H1 (cell line): ENCODE results near the gene PRDM2. TPM values are rescaled to one million over a fixed set of nuclear protein-coding genes. Genes with fewer than 3 reads are reported as not detected.
A peak's percentile ranks its signal among the peaks of the same experiment; 100 is the strongest.

Experiments
- CTCF ChIA-PET: fragments of 300-600 bp; sonication (Branson Sonifier 250); formaldehyde crosslinking; loops from one replicate; lab custom pipeline; 2021; ENCODE audit not compliant: partially characterized antibody; lab: Charles Lee
- POLR2A ChIA-PET: fragments of 300-600 bp; sonication (Branson Sonifier 250); formaldehyde crosslinking; loops from one replicate; lab custom pipeline; 2021; ENCODE audit warnings: inconsistent platforms; ENCODE audit not compliant: partially characterized antibody; lab: Charles Lee
- DNase-seq, 2 experiments: peaks; one replicate each; pipeline versions ENCODE4 v3.0.0 to v3.0.0-alpha.2; 2010 to 2022; ENCODE audit warnings: low spot score in 2 of 2, low read depth in 1 of 2, mixed read lengths in 1 of 2
- FAIRE-seq: peaks from 2 replicates; lab custom pipeline; 2011; peaks lifted over from hg19 to GRCh38; lab: Jason Lieb, UNC
- H2AFZ ChIP-seq: 2 replicates; pipeline ENCODE4 v1.8.1; 2012; ENCODE audit warnings: low read length, inconsistent platforms
- H2AK5ac ChIP-seq: 2 replicates; pipeline ENCODE4 v1.6.1; 2013; ENCODE audit warnings: low read depth, low read length
- H2BK120ac ChIP-seq: replicated peaks from 2 replicates; pipeline ENCODE3; 2013; ENCODE audit warnings: low read depth, low read length, inconsistent platforms
- H2BK12ac ChIP-seq: 2 replicates; pipeline ENCODE4 v1.6.1; 2013; ENCODE audit warnings: low read depth, low read length
- H2BK15ac ChIP-seq: 2 replicates; pipeline ENCODE4 v1.6.1; 2013; ENCODE audit warnings: low read length
- H2BK20ac ChIP-seq: 2 replicates; pipeline ENCODE4 v1.6.1; 2013; ENCODE audit warnings: low read length
- H2BK5ac ChIP-seq: 2 replicates; pipeline ENCODE4 v1.6.1; 2013; ENCODE audit warnings: low read depth, low read length
- H3K14ac ChIP-seq: 2 replicates; pipeline ENCODE4 v1.6.1; 2013; ENCODE audit warnings: inconsistent platforms; ENCODE audit not compliant: insufficient read length
- H3K18ac ChIP-seq: 2 replicates; pipeline ENCODE4 v1.6.1; 2013; ENCODE audit warnings: low read length; ENCODE audit errors: extremely low read depth
- H3K23ac ChIP-seq: 2 replicates; pipeline ENCODE4 v1.6.1; 2013; ENCODE audit warnings: inconsistent platforms; ENCODE audit not compliant: insufficient read length
- H3K23me2 ChIP-seq: 2 replicates; pipeline ENCODE4 v1.6.1; 2013; ENCODE audit warnings: low read depth, low read length
- H3K27ac ChIP-seq: 2 replicates; pipeline ENCODE4 v1.6.1; 2011; ENCODE audit warnings: low read depth, low read length, inconsistent platforms
- H3K27me3 ChIP-seq, 4 experiments: replicated peaks in 1 of 4; 1 replicate in 1 of 4; 2 replicates in 3 of 4; pipeline versions ENCODE4 v1.6.1 to v1.8.1; 2011 to 2013; ENCODE audit warnings: low read length in 3 of 4, mild to moderate bottlenecking in 3 of 4, inconsistent platforms in 2 of 4, mixed read lengths in 2 of 4, moderate library complexity in 1 of 4; ENCODE audit not compliant: control insufficient read depth in 3 of 4, insufficient read depth in 3 of 4; ENCODE audit errors: extremely low read depth in 1 of 4
- H3K36me3 ChIP-seq, 4 experiments: 2 replicates each; pipeline versions ENCODE4 v1.6.1 to v1.8.1; 2011 to 2013; ENCODE audit warnings: mild to moderate bottlenecking in 4 of 4, low read length in 3 of 4, moderate library complexity in 2 of 4, control low read depth in 1 of 4, inconsistent platforms in 1 of 4; ENCODE audit not compliant: insufficient read depth in 4 of 4, control insufficient read depth in 2 of 4
- H3K4ac ChIP-seq: replicated peaks from 2 replicates; pipeline ENCODE3; 2013; ENCODE audit warnings: low read length, low read depth, mixed read lengths, inconsistent platforms; ENCODE audit not compliant: insufficient read length
- H3K4me1 ChIP-seq, 4 experiments: replicated peaks in 1 of 4; 1 replicate in 1 of 4; 2 replicates in 3 of 4; pipeline versions ENCODE4 v1.6.1 to v1.8.1; 2011 to 2013; ENCODE audit warnings: low read length in 3 of 4, inconsistent platforms in 2 of 4, mixed read lengths in 1 of 4; ENCODE audit not compliant: insufficient read depth in 4 of 4, control insufficient read depth in 3 of 4
- H3K4me2 ChIP-seq, 2 experiments: 2 replicates each; pipeline versions ENCODE4 v1.6.1 to v1.8.1; 2011 to 2013; ENCODE audit warnings: low read depth in 2 of 2, low read length in 2 of 2, control low read depth in 1 of 2, inconsistent platforms in 1 of 2, mild to moderate bottlenecking in 1 of 2; ENCODE audit not compliant: insufficient read depth in 1 of 2
- H3K4me3 ChIP-seq, 4 experiments: fragments of 200-600, 300-600 bp in 1 of 4; sonication (generic), shearing (Covaris generic), sonication (Bioruptor Twin) in 1 of 4; 2 replicates each; pipeline versions ENCODE4 v1.5.1 to v1.8.1; 2011 to 2016; ENCODE audit warnings: low read length in 4 of 4, low read depth in 3 of 4, control low read depth in 2 of 4, inconsistent platforms in 2 of 4, mild to moderate bottlenecking in 2 of 4, mixed read lengths in 1 of 4, moderate library complexity in 1 of 4; ENCODE audit not compliant: insufficient read depth in 2 of 4; ENCODE audit errors: extremely low read depth in 1 of 4
- H3K56ac ChIP-seq: replicated peaks from 2 replicates; pipeline ENCODE3; 2013; ENCODE audit warnings: low read depth, mild to moderate bottlenecking, mixed read lengths, low read length, inconsistent platforms; ENCODE audit not compliant: insufficient read length
- H3K79me1 ChIP-seq: 2 replicates; pipeline ENCODE4 v1.6.1; 2013; ENCODE audit warnings: low read depth, low read length, control low read depth
- H3K79me2 ChIP-seq, 2 experiments: 2 replicates each; pipeline versions ENCODE4 v1.6.1 to v1.8.1; 2012 to 2013; ENCODE audit warnings: low read length in 2 of 2, mild to moderate bottlenecking in 2 of 2, inconsistent platforms in 1 of 2; ENCODE audit not compliant: insufficient read depth in 2 of 2, control insufficient read depth in 1 of 2
- H3K9ac ChIP-seq, 4 experiments: replicated peaks in 1 of 4; 1 replicate in 1 of 4; 2 replicates in 3 of 4; pipeline versions ENCODE4 v1.6.1 to v1.8.1; 2011 to 2013; ENCODE audit warnings: low read depth in 3 of 4, low read length in 3 of 4, control low read depth in 2 of 4, mild to moderate bottlenecking in 2 of 4, moderate library complexity in 2 of 4, inconsistent platforms in 1 of 4; ENCODE audit errors: extremely low read depth in 1 of 4
- H3K9me3 ChIP-seq, 2 experiments: 2 replicates each; pipeline versions ENCODE4 v1.6.1 to v1.8.1; 2012 to 2013; ENCODE audit warnings: mild to moderate bottlenecking in 2 of 2, moderate library complexity in 2 of 2, control low read depth in 1 of 2, inconsistent platforms in 1 of 2, low read depth in 1 of 2, low read length in 1 of 2, mixed read lengths in 1 of 2; ENCODE audit not compliant: insufficient read depth in 2 of 2
- H4K20me1 ChIP-seq, 2 experiments: replicated peaks in 1 of 2; 2 replicates each; pipeline versions ENCODE3 to v1.8.1; 2011 to 2013; ENCODE audit warnings: inconsistent platforms in 2 of 2, low read length in 2 of 2, mild to moderate bottlenecking in 1 of 2; ENCODE audit not compliant: insufficient read depth in 2 of 2, control insufficient read depth in 1 of 2
- H4K5ac ChIP-seq: 2 replicates; pipeline ENCODE4 v1.6.1; 2013; ENCODE audit warnings: low read length, low read depth, mixed read lengths, inconsistent platforms; ENCODE audit not compliant: insufficient read length
- H4K8ac ChIP-seq: 2 replicates; pipeline ENCODE4 v1.8.0; 2013; ENCODE audit warnings: mild to moderate bottlenecking, moderate library complexity, low read length, inconsistent platforms; ENCODE audit not compliant: insufficient read depth; ENCODE audit errors: extremely low read depth
- H4K91ac ChIP-seq: replicated peaks from 2 replicates; pipeline ENCODE3; 2013; ENCODE audit warnings: low read length, mixed read lengths, inconsistent platforms; ENCODE audit not compliant: insufficient read length
- ASH2L ChIP-seq: fragments of 200-600, 300-600 bp; sonication (generic); IDR thresholded peaks from one replicate; pipeline ENCODE4 v1.7.1; 2017; ENCODE audit warnings: low read length
- KDM4A ChIP-seq: IDR thresholded peaks from one replicate; pipeline ENCODE4 v1.7.1; 2012; ENCODE audit warnings: low read depth, mild to moderate bottlenecking, moderate library complexity, low read length, inconsistent platforms; ENCODE audit not compliant: severe bottlenecking
- PHF8 ChIP-seq: fragments of 200-600 bp; sonication (generic); conservative IDR thresholded peaks from 2 replicates; pipeline ENCODE4 v1.7.1; 2012; ENCODE audit warnings: low read depth, mild to moderate bottlenecking, inconsistent platforms, low read length, moderate library complexity
- SP1 ChIP-seq: IDR thresholded peaks from 2 replicates; pipeline ENCODE4 v1.6.1; 2011; ENCODE audit warnings: low read depth, low read length
- SUZ12 ChIP-seq: fragments of 200-600 bp; sonication (generic); IDR thresholded peaks from 2 replicates; pipeline ENCODE4 v1.6.1; 2012; ENCODE audit warnings: mild to moderate bottlenecking, inconsistent platforms, low read length, moderate library complexity, mixed read lengths
- USF2 ChIP-seq: IDR thresholded peaks from 2 replicates; pipeline ENCODE4 v1.6.1; 2011; ENCODE audit warnings: low read length, improper control_type of control experiment
- ZNF274 ChIP-seq: IDR thresholded peaks from 2 replicates; pipeline ENCODE4 v1.7.0; 2012; ENCODE audit warnings: low read length, borderline replicate concordance; ENCODE audit errors: extremely low read depth
- whole genome bisulfite sequencing, 2 experiments: shearing (Covaris generic) in 1 of 2; methylation state at CpG; one replicate each; pipeline versions ENCODE4 v1.1.6 to v1.1.7; 2013 to 2015; ENCODE audit warnings: low lambda C conversion rate in 2 of 2, mixed read lengths in 2 of 2, inconsistent platforms in 1 of 2, low coverage in 1 of 2, missing lambda C conversion rate in 1 of 2; ENCODE audit not compliant: insufficient replicate concordance in 2 of 2, insufficient coverage in 1 of 2, insufficient read length in 1 of 2; ENCODE audit errors: extremely low coverage in 1 of 2, missing lambda C conversion rate in 1 of 2; 5-methylcytosine and 5-hydroxymethylcytosine counted together
- polyA plus RNA-seq, 7 experiments: library from polyadenylated mRNA; depleted of rRNA in 3 of 7; stranded (reverse) in 5 of 7; unstranded in 2 of 7; fragments of >200 nt in 5 of 7; fragments of 200-250 nt in 2 of 7; gene quantifications; 1 replicate in 5 of 7; 2 replicates in 1 of 7; 4 replicates in 1 of 7; pipeline versions ENCODE4 v1.2.1 to v1.2.3, GENCODE V29; 2011 to 2013; ENCODE audit warnings: missing spikeins in 2 of 7, mixed read lengths in 2 of 7
- total RNA-seq: library from RNA; stranded (reverse); fragmentation: NEBNext Ultra II Directional; extraction: Animal tissue kit (Norgen Biotek cat#: 25700); gene quantifications from 2 replicates; pipeline ENCODE4 v1.2.1, GENCODE V29; 2021
- TF ChIP-seq, protein P1 (sequence below): IDR thresholded peaks from 2 replicates; pipeline ENCODE4 v1.6.1; 2012; ENCODE audit warnings: inconsistent platforms

Gene PRDM2
- total and polyA plus RNA-seq, 2 of the 8 experiments (the other 6 are each of a cell fraction or from before 2014, with no cell fraction given), result 5.8 to 21.2 TPM

DNA sequence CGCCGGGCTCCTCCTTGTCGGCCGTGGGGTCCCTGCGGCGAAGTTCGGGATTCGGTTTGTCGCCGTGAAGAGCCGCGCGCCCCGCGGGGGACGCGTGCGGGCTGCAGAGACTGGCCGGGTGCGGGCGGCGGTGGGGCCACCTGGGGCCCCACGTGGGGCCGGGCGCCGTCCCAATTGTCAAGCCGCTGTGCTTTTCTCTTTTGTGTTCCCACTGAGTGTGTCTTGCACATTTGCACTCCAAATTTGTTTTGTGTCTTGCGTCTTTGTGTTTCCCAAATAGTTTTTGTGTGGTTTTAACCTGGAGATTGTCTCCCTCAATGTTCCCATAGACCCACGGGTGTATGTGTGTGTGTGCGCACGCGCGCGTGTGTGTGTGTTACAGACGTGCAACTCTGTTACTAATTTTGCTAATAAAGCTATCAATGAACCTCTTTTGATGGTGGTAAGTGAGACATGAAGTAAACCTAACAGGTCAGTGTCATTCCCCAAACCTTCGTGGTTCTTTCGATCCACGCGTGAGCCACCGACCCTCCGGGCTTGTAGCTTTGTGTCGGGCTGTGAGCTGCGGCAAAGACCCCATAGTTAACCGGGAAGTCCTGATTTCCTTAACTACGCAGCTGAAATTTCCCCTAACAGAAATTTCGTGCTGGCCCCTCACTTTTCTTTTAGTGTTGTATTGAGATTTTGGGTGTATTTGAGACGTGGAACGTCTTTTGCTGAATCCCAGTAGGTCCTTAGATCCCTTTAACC, 708 bp downstream of the PRDM2 start:
- Histone ChIP-seq H2AFZ (peak overlapping the region; percentile 83), H4K91ac (no peak overlapping the region), H3K9me3 (peaks cover 9 to 11% of the 10 kb centered on the region in 2 experiments; a peak in 3 of 4 replicates), H3K56ac (no peak overlapping the region), H2BK12ac (0 out of 2 replicates have a peak overlapping the region, but pooled peaks have one; percentile 60), H3K79me1 (no peaks in the 10 kb centered on the region), H2BK5ac (no peak overlapping the region), H3K23me2 (peaks cover 4% of the 10 kb centered on the region), H2BK120ac (no peak overlapping the region), H3K23ac (no peak overlapping the region), H3K27me3 (peaks cover 1 to 18% (median 14%) of the 10 kb centered on the region in 4 experiments), H3K79me2 (peaks cover 0 to 33% of the 10 kb centered on the region in 2 experiments; a peak in 2 of 4 replicates), H4K5ac (no peak overlapping the region), H4K8ac (peak overlapping the region; percentile 93), H2BK20ac (no peak overlapping the region), H3K14ac (no peak overlapping the region), H3K18ac (no peak overlapping the region), H3K36me3 (no peaks in the 10 kb centered on the region), H3K9ac (peak overlapping the region; percentile 43 to 92 (median 56); a peak in 6 of 7 replicates), H4K20me1 (peaks cover 2 to 3% of the 10 kb centered on the region in 2 experiments), H3K27ac (no peak overlapping the region), H3K4me2 (peak overlapping the region; percentile 70 to 79), H3K4me1 (peaks cover 0 to 7% (median 2%) of the 10 kb centered on the region in 4 experiments; a peak in 3 of 7 replicates), H3K4me3 (peak overlapping the region; percentile 61 to 83 (median 66)), H2BK15ac (no peak overlapping the region), H2AK5ac (no peak overlapping the region), H3K4ac (no peak overlapping the region)
- TF ChIP-seq SP1, result no peak
- no peak for TF ChIP-seq ZNF274
- peak; percentile 36 for TF ChIP-seq KDM4A
- peak; percentile 50; the same call in 1 of the 2 replicates for TF ChIP-seq SUZ12
- TF ChIP-seq, protein P1, sequence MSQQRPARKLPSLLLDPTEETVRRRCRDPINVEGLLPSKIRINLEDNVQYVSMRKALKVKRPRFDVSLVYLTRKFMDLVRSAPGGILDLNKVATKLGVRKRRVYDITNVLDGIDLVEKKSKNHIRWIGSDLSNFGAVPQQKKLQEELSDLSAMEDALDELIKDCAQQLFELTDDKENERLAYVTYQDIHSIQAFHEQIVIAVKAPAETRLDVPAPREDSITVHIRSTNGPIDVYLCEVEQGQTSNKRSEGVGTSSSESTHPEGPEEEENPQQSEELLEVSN, result no peak
- no peak for TF ChIP-seq ASH2L
- no peak for TF ChIP-seq USF2
- peak; percentile 27; the same call in 1 of the 2 replicates for TF ChIP-seq PHF8
- ChIA-PET POLR2A (no interaction called here), CTCF (interaction anchor here (0.8 kb wide), 1 partner anchor 9 kb away, joined by 3 read pairs; no protein-coding TSS in a partner anchor)
- FAIRE-seq (no peak), DNase-seq (peak in 1 of 2 experiments; percentile 47)
- WGBS, 2 experiments, result 26% methylated on average over 35 of the region's 48 CpGs; no CpG with 5 or more reads in 1 of the 2 experiments
